Left kidney (tissue), 8 donors: ENCODE measurements around the gene TMEM273. TPM values are rescaled to one million over a fixed set of nuclear protein-coding genes. Genes with fewer than 3 reads are reported as not detected.

Experiments
- DNase-seq: peaks from one replicate; pipeline ENCODE4 v3.0.0-alpha.2; 2013
- long read RNA-seq, 8 donors: transcript quantifications; one replicate each; lab custom pipeline, GENCODE V29; 2026
- polyA plus RNA-seq: library from polyadenylated mRNA; unstranded; fragments of 120-200 nt; gene quantifications from one replicate; pipeline ENCODE4 v1.2.1, GENCODE V29; 2013; ENCODE audit not compliant: insufficient read length

TMEM273 gene
- polyA plus RNA-seq: 2.0 TPM
- long read RNA-seq, donor 1: 0 reads
- long read RNA-seq, donor 2: 0 reads
- long read RNA-seq, donor 3: 0 reads
- long read RNA-seq, donor 4: 0 reads
- long read RNA-seq, donor 5: 0 reads
- long read RNA-seq, donor 6: 0 reads
- long read RNA-seq, donor 7, partial matches to known transcripts: 0 of 1 reads
- long read RNA-seq, donor 7, other reads (novel, unspliced or antisense): 0 of 1 reads
- long read RNA-seq, donor 8: 0 reads

DNA sequence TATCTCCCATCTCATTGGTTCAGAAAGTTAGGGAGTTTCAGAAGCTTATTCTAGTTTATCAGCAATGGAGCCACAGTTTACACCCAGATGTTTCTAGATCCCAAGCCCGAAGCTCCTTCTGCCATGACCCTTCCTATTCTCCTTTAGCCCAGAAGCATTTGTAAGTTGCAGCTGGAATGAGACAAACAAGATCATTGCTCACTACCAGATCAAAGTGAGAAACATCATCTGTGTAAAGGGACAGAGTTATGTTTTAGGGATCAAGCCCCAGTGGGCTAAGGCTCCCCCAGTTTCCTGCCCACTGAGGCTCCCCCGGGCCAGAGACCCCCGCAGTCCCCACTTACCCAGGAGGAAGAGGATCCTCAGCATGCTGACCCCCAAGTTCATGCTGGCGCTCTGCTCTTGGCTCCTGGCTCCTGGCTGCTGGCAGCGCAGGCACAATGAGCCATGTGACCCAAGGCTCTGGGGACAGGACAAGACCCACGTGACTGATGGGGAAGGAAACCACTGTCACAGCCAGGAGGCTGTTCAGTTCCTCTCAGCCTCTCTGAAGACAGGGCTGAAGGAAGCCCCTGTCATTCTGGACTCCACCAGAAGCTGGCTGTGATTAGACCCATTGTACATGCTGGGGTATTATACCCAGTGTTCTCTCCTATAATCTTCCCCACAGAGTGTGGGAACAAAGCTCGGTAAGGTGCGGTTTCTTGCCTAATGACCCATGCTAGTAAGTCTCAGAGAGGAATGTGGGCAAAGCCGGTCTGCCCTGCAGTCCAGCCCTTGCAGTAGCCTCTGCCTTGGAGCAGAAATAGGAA, at the start of gene TMEM273:
TMEM273 (minus strand) TSS at position 442 of the 812 bp plus-strand sequence; CDS start at position 387, 55 bp downstream.
- DNase-seq: no peak

DNA sequence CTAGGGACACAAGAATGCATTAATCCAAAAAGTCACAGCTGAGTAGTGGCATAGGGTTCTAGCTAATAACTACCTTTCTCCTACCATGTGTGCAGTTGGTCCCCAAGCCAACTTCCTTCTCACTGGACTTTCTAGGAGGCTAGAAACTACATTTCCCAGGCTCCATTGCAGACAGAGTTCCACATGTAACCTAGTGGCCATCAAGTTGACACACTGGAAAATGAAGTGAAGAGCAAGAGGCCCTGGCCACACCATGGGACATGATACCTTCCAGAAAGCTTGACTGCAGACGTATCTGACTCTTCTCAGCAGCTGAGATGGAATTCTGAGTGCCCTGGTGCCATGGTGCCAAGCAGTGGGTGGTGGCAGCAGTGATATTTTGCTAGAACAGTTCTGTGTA, 49.8 kb upstream of the TMEM273 start:
- no peak for DNase-seq

DNA sequence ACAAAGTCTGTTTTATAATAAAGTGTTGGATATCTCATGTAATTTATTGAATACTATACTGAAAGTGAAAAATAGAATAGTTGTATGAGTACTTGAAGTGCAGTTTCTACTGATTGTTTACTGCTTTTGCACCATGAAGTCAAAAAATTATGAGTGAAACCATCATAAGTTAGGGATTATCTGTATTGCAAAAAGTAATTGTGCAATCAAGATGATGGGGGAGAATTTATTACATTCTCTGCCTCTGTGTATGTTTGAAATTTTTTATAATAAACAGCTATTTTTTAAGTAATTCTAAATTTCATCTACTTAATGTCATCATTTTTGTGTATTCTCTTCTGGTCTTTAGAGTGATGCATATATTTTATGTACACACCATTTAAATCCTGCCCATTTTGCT, 47.2 kb upstream of the TMEM273 start:
- DNase-seq: no peak

DNA sequence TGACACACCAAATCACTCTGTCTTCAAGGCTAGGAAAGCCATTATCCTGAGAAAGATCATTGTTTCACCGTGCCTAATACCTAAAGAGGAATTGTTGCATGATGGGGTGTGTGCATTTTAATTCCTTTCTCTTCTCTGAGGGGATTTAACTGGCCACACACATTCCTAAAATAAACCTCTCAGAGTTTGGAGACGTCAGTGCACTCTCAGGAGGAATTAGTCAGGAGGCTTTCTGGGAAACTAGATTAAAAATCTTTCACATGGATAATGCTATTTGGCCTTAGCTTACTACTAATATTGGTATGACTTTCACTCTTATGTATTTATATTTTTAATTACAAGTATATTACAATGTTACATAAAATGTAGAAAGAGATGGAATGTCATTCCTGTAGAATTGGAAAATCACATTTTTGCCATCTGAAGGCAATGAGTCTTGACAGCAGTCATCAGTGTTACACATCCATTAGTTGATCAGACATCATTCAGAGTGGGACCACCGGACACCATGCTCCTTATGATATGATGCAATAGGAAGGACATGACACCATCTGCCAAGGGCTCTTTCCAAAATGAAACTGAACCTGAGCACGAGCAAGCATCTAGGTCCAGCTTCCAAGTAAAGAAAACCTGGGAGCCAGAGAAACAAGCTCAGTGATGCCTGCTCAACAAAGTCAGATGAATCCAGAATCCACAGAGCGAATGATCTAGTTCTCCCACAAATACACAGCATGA, 43.1 kb upstream of the TMEM273 start:
- no peak for DNase-seq

DNA sequence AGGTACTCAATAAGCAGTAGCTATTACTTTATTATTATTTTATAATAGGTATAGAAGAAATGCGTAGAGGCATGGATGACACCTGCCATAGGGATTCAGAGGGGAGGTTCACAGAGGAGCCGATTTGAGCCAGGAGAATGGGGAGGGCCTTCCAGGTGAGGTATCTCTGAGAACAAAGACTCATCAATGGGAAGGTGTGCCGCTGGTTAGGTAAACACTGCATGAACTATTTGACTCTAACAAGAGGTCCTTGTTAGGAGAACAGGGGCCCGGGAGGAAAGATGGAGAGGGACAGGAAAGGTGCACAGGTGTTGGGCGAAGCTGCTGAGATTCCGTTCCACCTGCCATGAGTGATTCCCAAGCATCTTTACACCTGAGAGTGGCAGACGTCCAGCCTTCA, 41.8 kb upstream of the TMEM273 start:
- no peak for DNase-seq

GRCh38 chr10:49228677-49229076, 40.5 kb upstream of the TMEM273 start:
- DNase-seq: no peak

- no peak for DNase-seq
Measured at GRCh38 chr10:49227406-49227805, 39.2 kb upstream of the TMEM273 start.

- no peak for DNase-seq
Measured at GRCh38 chr10:49226594-49226993, 38.4 kb upstream of the TMEM273 start.

GRCh38 chr10:49225218-49225876, 37.2 kb upstream of the TMEM273 start:
- no peak for DNase-seq

GRCh38 chr10:49223205-49223604, 35.0 kb upstream of the TMEM273 start:
- DNase-seq: no peak

GRCh38 chr10:49222170-49222569, 34.0 kb upstream of the TMEM273 start:
- no peak for DNase-seq

GRCh38 chr10:49220679-49221078, 32.5 kb upstream of the TMEM273 start:
- DNase-seq: no peak

DNA sequence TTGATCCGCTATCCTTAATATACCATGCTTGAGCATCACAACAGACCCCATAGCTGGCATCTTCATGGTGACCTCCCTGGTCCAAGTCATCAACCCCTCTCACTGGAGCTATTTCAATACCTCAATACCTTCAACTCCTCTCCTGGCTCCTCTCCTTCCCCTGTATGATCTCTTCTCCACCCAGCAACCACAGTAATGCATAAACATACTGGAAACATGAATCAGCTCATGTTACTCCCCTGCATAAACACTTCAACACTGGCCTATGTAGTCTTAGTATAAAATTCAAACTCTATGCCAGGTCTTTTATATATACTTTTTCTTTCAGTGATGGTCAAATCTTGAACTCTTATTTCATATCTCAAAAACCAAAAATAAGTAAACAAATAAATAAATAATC, 31.8 kb upstream of the TMEM273 start:
- DNase-seq: no peak

DNA sequence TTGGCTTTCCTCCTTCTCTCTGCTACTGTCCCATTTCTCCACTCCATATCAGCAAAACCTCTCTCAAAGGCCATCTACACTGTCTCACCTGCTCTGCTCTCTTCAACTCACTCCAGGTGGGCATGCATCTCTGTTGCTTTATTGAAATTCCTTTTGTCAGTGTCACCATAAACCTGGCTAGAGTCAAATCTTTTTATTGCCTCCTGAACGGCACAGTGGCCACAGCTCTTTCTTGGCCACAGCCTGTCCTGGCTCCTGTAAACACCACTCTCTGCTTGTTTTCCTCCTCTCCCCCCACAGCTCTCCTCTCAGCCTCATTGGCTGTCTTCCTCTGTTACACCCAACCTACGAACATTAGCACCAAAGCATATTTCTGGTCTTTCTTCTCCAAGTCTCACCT, 31.1 kb upstream of the TMEM273 start:
- no peak for DNase-seq

DNA sequence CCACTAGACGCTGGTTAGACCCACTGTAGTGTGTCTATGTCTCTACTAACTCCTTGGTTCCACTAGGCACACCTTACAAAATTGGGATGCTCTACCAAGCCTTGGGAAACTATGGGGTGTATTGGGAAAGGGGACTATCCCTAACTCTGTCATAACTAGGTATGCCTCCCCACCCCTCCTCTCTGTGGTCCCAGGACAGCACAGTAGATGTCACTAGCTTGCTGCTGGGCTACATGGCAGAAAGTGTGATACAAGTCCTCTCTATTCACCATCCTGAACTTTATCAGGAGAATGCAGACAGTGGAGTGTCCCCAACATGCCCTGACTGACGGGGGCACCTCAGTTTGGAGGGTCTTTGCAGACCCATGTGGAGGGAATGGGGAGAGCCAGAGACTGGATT, 30.3 kb upstream of the TMEM273 start:
- no peak for DNase-seq

GRCh38 chr10:49217645-49218044, 29.5 kb upstream of the TMEM273 start:
- DNase-seq: no peak

GRCh38 chr10:49213211-49213610, 25.0 kb upstream of the TMEM273 start:
- DNase-seq: no peak

- no peak for DNase-seq
Measured at GRCh38 chr10:49212783-49213182, 24.6 kb upstream of the TMEM273 start.

DNA sequence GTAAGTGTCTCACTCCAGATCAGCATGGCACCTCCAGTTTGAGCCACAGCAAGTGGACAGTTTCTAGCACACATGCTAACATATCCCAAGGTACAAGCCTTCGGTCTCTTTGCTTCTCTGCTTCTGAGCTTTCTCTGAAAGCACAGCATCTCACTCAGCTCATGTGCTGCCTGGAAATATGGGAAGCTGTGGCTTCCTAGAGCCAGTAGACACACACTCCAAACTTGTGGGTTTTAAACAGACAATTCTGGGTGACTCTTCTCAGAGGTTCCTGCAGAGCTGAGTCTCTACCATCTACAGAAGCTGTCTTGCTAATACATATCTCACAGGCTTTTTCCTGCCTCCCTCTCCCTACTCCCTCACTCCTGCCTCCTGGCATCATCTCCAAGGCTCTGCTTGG, 23.9 kb upstream of the TMEM273 start:
- no peak for DNase-seq

- no peak for DNase-seq
Measured at GRCh38 chr10:49208996-49209395, 20.8 kb upstream of the TMEM273 start.

DNA sequence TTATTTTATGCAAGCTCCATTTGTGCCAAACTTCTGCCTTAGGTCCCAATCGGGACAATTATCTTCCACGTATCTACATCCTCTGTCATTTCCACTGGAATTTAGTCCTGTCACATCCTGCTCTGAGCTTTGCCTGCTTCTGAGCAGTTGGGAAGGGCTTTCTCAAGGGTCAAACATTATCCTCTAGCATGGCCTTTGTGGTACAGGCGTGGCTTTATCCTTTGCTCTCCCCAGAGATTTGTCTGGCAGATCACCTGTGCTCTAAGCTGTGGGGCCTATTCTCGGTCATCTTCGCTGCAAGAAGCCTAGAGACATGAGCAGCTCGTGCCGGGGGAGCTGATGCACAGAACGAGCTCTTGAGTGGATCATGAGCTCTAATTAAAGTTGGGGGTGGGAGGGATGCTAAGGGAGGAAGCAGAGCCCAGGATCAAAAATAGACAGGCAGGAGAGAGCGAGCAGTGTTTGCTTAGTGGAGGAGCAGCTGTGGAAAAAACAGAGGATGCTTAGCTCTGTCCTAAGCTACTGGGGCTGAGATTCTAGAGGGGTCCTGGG, 19.8 kb upstream of the TMEM273 start:
- DNase-seq: no peak

DNA sequence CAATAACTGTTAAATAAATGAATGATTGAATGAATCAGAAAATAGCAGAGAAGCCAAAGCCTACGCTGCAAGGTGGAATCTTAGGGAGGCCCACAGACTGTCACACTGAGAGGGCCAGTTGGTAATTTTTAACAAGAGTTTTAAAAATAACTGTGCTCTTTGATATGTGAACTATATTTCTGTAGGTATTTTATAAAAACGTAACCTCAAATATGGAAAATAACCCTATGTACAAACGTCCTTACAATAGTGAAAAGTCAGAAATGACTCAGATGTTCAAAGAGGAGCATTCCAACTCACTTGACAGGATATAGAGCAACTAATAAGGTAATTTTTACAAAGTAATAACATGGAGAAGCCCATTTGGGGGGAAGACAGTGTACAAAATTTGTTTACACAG, 18.9 kb upstream of the TMEM273 start:
- no peak for DNase-seq
